ENCODE data around the gene MT1E. TPM values are rescaled to one million over a fixed set of nuclear protein-coding genes. Genes with fewer than 3 reads are reported as not detected.

MT1E gene
- total and polyA plus RNA-seq, 2 donors (not counting 1 experiment from before 2014, with no cell fraction given), result 3.1 TPM; not detected in 1

DNA sequence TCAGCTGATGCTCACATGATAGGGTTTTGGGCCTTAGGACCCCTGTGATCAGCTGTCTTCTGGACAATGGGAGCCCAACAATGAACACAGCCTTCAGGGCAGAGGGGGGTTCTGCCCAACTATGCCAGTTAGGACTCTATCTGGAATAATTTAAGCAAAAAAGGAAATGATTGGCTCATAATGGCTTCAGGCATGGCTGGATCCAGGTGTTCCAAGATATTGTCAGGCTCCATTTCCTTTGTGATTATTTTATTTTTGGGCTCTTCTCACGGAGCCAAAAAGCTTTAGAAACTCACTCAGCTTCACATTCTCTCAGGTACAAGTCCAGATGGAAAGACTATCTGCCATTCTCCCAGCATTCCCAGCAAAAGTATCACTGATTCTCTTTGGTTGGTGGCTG, 20.1 kb upstream of the MT1E start:
- Histone ChIP-seq H3K9me3 (ENCODE audit: control extremely low read depth in 1 of 3, control insufficient read depth in 2 of 3, insufficient read depth in 1 of 3, low read length in 2 of 3) (no peaks in the 10 kb centered on the region), H3K4me3 (ENCODE audit: control extremely low read depth in 1 of 5, extremely low read depth in 1 of 5, insufficient read depth in 1 of 5, low read depth in 2 of 5, low read length in 4 of 5) (no peak overlapping the region), H3K4me1 (ENCODE audit: control insufficient read depth in 2 of 2, insufficient read depth in 2 of 2, low read length in 2 of 2) (peaks cover 17 to 34% of the 10 kb centered on the region in 2 donors), H3K27me3 (replicated peaks in 1 of 4; ENCODE audit: control extremely low read depth in 1 of 4, control insufficient read depth in 3 of 4, insufficient read depth in 4 of 4, low read length in 3 of 4) (peaks cover 0 to 11% (median 3%) of the 10 kb centered on the region in 4 experiments), H2AFZ (ENCODE audit: insufficient read depth, low read depth, low read length, poor library complexity, severe bottlenecking) (no peak overlapping the region), H3K79me2 (ENCODE audit: control insufficient read depth, insufficient read depth, low read length) (no peaks in the 10 kb centered on the region), H4K20me1 (ENCODE audit: control insufficient read depth, insufficient read depth, low read length, poor library complexity, severe bottlenecking) (no peaks in the 10 kb centered on the region), H3K4me2 (replicated peaks; ENCODE audit: low read depth, low read length, poor library complexity, severe bottlenecking) (no peak overlapping the region), H3K9ac (ENCODE audit: low read length) (no peak overlapping the region), H3K36me3 (replicated peaks in 1 of 2; ENCODE audit: control extremely low read depth in 1 of 2, control insufficient read depth in 1 of 2, extremely low read depth in 1 of 2, insufficient read depth in 2 of 2, low read length in 1 of 2) (no peaks in the 10 kb centered on the region), H3K27ac (ENCODE audit: low read length in 2 of 2) (no peak overlapping the region)
- H3K27me3 Mint-ChIP-seq, result peaks cover 14% of the 10 kb centered on the region
- TF ChIP-seq EZH2 (IDR thresholded peaks at IDR 0.05; ENCODE audit: borderline replicate concordance, insufficient read depth, low read depth, low read length, poor library complexity, severe bottlenecking), result no peak
- no peak for TF ChIP-seq CTCF (IDR thresholded peaks at IDR 0.05)
- WGBS (ENCODE audit: insufficient coverage), result no CpG with 5 or more reads among the region's 1 CpG
- H3K4me1 Mint-ChIP-seq, result peaks cover 28% of the 10 kb centered on the region
- POLR2A ChIA-PET, result no interaction called here
- intact Hi-C loops (cut with micrococcal nuclease), result loop anchor here (10.0 kb wide), 1 partner anchor 309 kb away; no protein-coding TSS in a partner anchor
- no peak for DNase-seq
- ATAC-seq (ENCODE audit: low read depth), result no peak
- H3K27ac Mint-ChIP-seq, result no peak overlapping the region
- H3K4me3 Mint-ChIP-seq, result no peak overlapping the region
- CTCF ChIA-PET, result interaction anchor here (0.6 to 2.0 kb wide), 5 partner anchors 25 to 1492 kb away, joined by 3 to 17 read pairs (median 4); no protein-coding TSS in a partner anchor
- no peaks in the 10 kb centered on the region for H3K9me3 Mint-ChIP-seq (ENCODE audit: insufficient read depth)

DNA sequence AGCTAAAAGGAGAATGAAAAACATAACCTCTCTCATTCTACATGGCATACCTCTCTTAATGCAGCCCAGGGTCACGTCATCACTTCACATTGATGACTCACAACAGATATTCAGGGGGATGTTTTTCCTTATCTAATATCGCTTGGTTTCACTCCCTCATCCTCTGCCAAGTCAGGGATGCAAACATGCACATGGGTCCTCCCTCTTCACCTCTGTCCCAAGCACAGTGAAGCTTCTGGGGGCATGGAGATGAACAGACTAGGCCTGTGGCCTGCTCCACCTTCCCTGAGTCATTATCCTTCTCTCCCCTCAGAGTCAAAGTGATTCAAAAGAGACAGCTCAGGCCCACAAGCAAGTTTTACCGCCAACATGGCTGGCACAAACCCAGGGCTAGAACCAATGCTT, 19.5 kb upstream of the MT1E start:
- ChIA-PET POLR2A (no interaction called here), CTCF (interaction anchor here (1.2 to 2.0 kb wide), 4 partner anchors 25 to 96 kb away, joined by 4 to 17 read pairs (median 4); no protein-coding TSS in a partner anchor)
- intact Hi-C loops (cut with micrococcal nuclease), result loop anchor here (10.0 kb wide), 1 partner anchor 309 kb away; no protein-coding TSS in a partner anchor
- Mint-ChIP-seq H3K27me3 (peaks cover 10% of the 10 kb centered on the region), H3K4me1 (peaks cover 33% of the 10 kb centered on the region), H3K27ac (no peak overlapping the region), H3K4me3 (no peak overlapping the region), H3K9me3 (ENCODE audit: insufficient read depth) (no peaks in the 10 kb centered on the region)
- DNase-seq (no peak), ATAC-seq (ENCODE audit: low read depth) (no peak)
- WGBS (ENCODE audit: insufficient coverage), result 94% methylated on average over 3 of the region's 3 CpGs
- H3K27ac ChIP-seq (ENCODE audit: low read length in 2 of 2), result no peak overlapping the region
- no peaks in the 10 kb centered on the region for H3K9me3 ChIP-seq (ENCODE audit: control extremely low read depth in 1 of 3, control insufficient read depth in 2 of 3, insufficient read depth in 1 of 3, low read length in 2 of 3)
- TF ChIP-seq CTCF (IDR thresholded peaks at IDR 0.05), result no peak
- TF ChIP-seq EZH2 (IDR thresholded peaks at IDR 0.05; ENCODE audit: borderline replicate concordance, insufficient read depth, low read depth, low read length, poor library complexity, severe bottlenecking), result no peak
- no peak overlapping the region for H3K4me2 ChIP-seq (replicated peaks; ENCODE audit: low read depth, low read length, poor library complexity, severe bottlenecking)
- no peak overlapping the region for H2AFZ ChIP-seq (ENCODE audit: insufficient read depth, low read depth, low read length, poor library complexity, severe bottlenecking)
- peaks cover 0 to 11% (median 3%) of the 10 kb centered on the region in 4 experiments for H3K27me3 ChIP-seq (replicated peaks in 1 of 4; ENCODE audit: control extremely low read depth in 1 of 4, control insufficient read depth in 3 of 4, insufficient read depth in 4 of 4, low read length in 3 of 4)
- no peak overlapping the region for H3K4me3 ChIP-seq (ENCODE audit: control extremely low read depth in 1 of 5, extremely low read depth in 1 of 5, insufficient read depth in 1 of 5, low read depth in 2 of 5, low read length in 4 of 5)
- no peak overlapping the region for H3K9ac ChIP-seq (ENCODE audit: low read length)
- H3K79me2 ChIP-seq (ENCODE audit: control insufficient read depth, insufficient read depth, low read length), result no peaks in the 10 kb centered on the region
- H3K4me1 ChIP-seq (ENCODE audit: control insufficient read depth in 2 of 2, insufficient read depth in 2 of 2, low read length in 2 of 2), result peaks cover 21 to 40% of the 10 kb centered on the region in 2 donors
- H4K20me1 ChIP-seq (ENCODE audit: control insufficient read depth, insufficient read depth, low read length, poor library complexity, severe bottlenecking), result no peaks in the 10 kb centered on the region
- no peaks in the 10 kb centered on the region for H3K36me3 ChIP-seq (replicated peaks in 1 of 2; ENCODE audit: control extremely low read depth in 1 of 2, control insufficient read depth in 1 of 2, extremely low read depth in 1 of 2, insufficient read depth in 2 of 2, low read length in 1 of 2)
